K562 (cell line): ENCODE results near the gene KDF1. TPM values are rescaled to one million over a fixed set of nuclear protein-coding genes. Genes with fewer than 3 reads are reported as not detected.

Experiments
- ATAC-seq: fragments of 200-7000 bp; cut with Tn5 transposase; 3 replicates; pipeline ENCODE4 v1.9.1; 2020; ENCODE audit warnings: moderate library complexity
- BruUV-seq: library from RNA; stranded (reverse); fragments of 400-500 nt; replicated peaks from 2 replicates; lab custom pipeline; 2021; lab: Mats Ljungman, UMichigan
- CTCF ChIA-PET: fragments of 300-600 bp; formaldehyde crosslinking; extraction: SDS; loops from one replicate; lab custom pipeline; 2021; ENCODE audit warnings: low intra/inter-chr PET ratio; lab: Yijun Ruan, JAX
- POLR2A ChIA-PET: fragments of 300-600, 350-650 bp; sonication (Branson Sonifier 250); formaldehyde crosslinking; extraction: SDS; loops from one replicate; lab custom pipeline; 2021; ENCODE audit warnings: antibody characterized with exemption, inconsistent platforms; lab: Yijun Ruan, JAX
- DNase-seq, 4 experiments: peaks; one replicate each; pipeline versions ENCODE4 v3.0.0 to v3.0.0-alpha.2; 2011 to 2018; ENCODE audit warnings: low spot score in 3 of 4, mixed read lengths in 3 of 4; ENCODE audit errors: extremely low read depth in 1 of 4
- FAIRE-seq: peaks from 2 replicates; lab custom pipeline; 2011; peaks lifted over from hg19 to GRCh38; lab: Jason Lieb, UNC
- H2AFZ ChIP-seq: 2 replicates; pipeline ENCODE4 v1.6.0; 2011; ENCODE audit warnings: low read depth, low read length, control low read depth, inconsistent platforms
- H3K27ac ChIP-seq: fragments of 200-600 bp; 3 replicates; pipeline ENCODE4 v1.8.0; 2011; ENCODE audit warnings: low read depth, mild to moderate bottlenecking, control low read depth, inconsistent platforms, low read length, moderate library complexity, mixed read lengths; ENCODE audit errors: extremely low read depth
- H3K27me3 ChIP-seq, 2 experiments: fragments of 300-600 bp in 1 of 2; 2 replicates in 1 of 2; 3 replicates in 1 of 2; pipeline versions ENCODE4 v1.6.0 to v1.8.0; 2011; ENCODE audit warnings: inconsistent platforms in 2 of 2, low read length in 2 of 2, mild to moderate bottlenecking in 1 of 2, mixed read lengths in 1 of 2, moderate library complexity in 1 of 2; ENCODE audit not compliant: control insufficient read depth in 2 of 2, insufficient read depth in 2 of 2
- H3K36me3 ChIP-seq: fragments of 300-600 bp; 3 replicates; pipeline ENCODE4 v1.8.0; 2011; ENCODE audit warnings: mild to moderate bottlenecking, low read length, inconsistent platforms; ENCODE audit not compliant: control insufficient read depth, insufficient read depth
- H3K4me1 ChIP-seq, 2 experiments: fragments of 200-600 bp in 1 of 2; replicated peaks in 1 of 2; 2 replicates in 1 of 2; 3 replicates in 1 of 2; pipeline versions ENCODE4 v1.5.1 to v1.8.0; 2011; ENCODE audit warnings: inconsistent platforms in 2 of 2, low read length in 2 of 2, mild to moderate bottlenecking in 1 of 2, mixed read lengths in 1 of 2, moderate library complexity in 1 of 2; ENCODE audit not compliant: control insufficient read depth in 2 of 2, insufficient read depth in 2 of 2
- H3K4me2 ChIP-seq: 2 replicates; pipeline ENCODE4 v1.6.1; 2011; ENCODE audit warnings: low read length, control low read depth, inconsistent platforms, mixed read lengths; ENCODE audit not compliant: insufficient read depth
- H3K4me3 ChIP-seq: fragments of 200-600 bp; sonication (generic), shearing (Covaris generic); 2 replicates; pipeline ENCODE4 v1.5.1; 2016; ENCODE audit warnings: control low read depth, inconsistent platforms
- H3K79me2 ChIP-seq: fragments of 200-600 bp; 3 replicates; pipeline ENCODE4 v1.8.0; 2011; ENCODE audit warnings: low read length, inconsistent platforms; ENCODE audit not compliant: control insufficient read depth, insufficient read depth
- H3K9ac ChIP-seq, 2 experiments: 2 replicates each; pipeline versions ENCODE4 v1.6.0 to v1.6.1; 2011; ENCODE audit warnings: low read depth in 2 of 2, low read length in 2 of 2, control low read depth in 1 of 2, inconsistent platforms in 1 of 2, mild to moderate bottlenecking in 1 of 2, mixed read lengths in 1 of 2; ENCODE audit not compliant: insufficient read depth in 1 of 2
- H3K9me1 ChIP-seq: one replicate; pipeline ENCODE4 v1.6.0; 2011; ENCODE audit warnings: inconsistent platforms, mild to moderate bottlenecking, low read length, moderate library complexity; ENCODE audit not compliant: control insufficient read depth, insufficient read depth
- H3K9me3 ChIP-seq: replicated peaks from 2 replicates; pipeline ENCODE4 v1.5.1; 2011; ENCODE audit warnings: low read depth, low read length, inconsistent platforms; ENCODE audit not compliant: control insufficient read depth, insufficient read depth
- H4K20me1 ChIP-seq: replicated peaks from 2 replicates; pipeline ENCODE4 v1.6.1; 2011; ENCODE audit warnings: low read length, inconsistent platforms, mixed read lengths; ENCODE audit not compliant: control insufficient read depth, insufficient read depth
- FUS ChIP-seq: fragments of 200-400 bp; formaldehyde crosslinking; optimal IDR thresholded peaks from 2 replicates; pipeline ENCODE3; 2017; ENCODE audit warnings: low read depth, low read length
- HDGF ChIP-seq: fragments of 450-650 bp; IDR thresholded peaks from 2 replicates; pipeline ENCODE4 v1.6.1; 2016
- HNRNPUL1 ChIP-seq: fragments of 200-400 bp; formaldehyde crosslinking; IDR thresholded peaks from 2 replicates; pipeline ENCODE4 v1.6.1; 2017; ENCODE audit warnings: low read length
- L3MBTL2 ChIP-seq: fragments of 450-650 bp; IDR thresholded peaks from 2 replicates; pipeline ENCODE4 v1.6.1; 2016; ENCODE audit warnings: mild to moderate bottlenecking, moderate library complexity
- MAZ ChIP-seq, 2 experiments: fragments of 450-650 bp in 1 of 2; sonication (generic) in 1 of 2; formaldehyde crosslinking; IDR thresholded peaks in 1 of 2; conservative IDR thresholded peaks in 1 of 2; 2 replicates each; pipeline versions ENCODE4 v1.4.0 to v1.5.0; 2020; ENCODE audit warnings: mild to moderate bottlenecking in 1 of 2, missing genetic modification reagents in 1 of 2
- SMARCC2 ChIP-seq: fragments of 450-650 bp; IDR thresholded peaks from 2 replicates; pipeline ENCODE4 v1.6.1; 2017; ENCODE audit warnings: antibody characterized with exemption, moderate library complexity, mild to moderate bottlenecking, low read depth
- SMC3 ChIP-seq: conservative IDR thresholded peaks from 2 replicates; pipeline ENCODE4 v1.6.1; 2011; ENCODE audit warnings: low read depth, low read length, improper control_type of control experiment; ENCODE audit not compliant: insufficient read depth
- WHSC1 ChIP-seq: IDR thresholded peaks from one replicate; pipeline ENCODE4 v1.6.1; 2012; ENCODE audit warnings: low read length, control low read depth, inconsistent platforms
- ZNF217 ChIP-seq: sonication (generic); formaldehyde crosslinking; IDR thresholded peaks from 2 replicates; pipeline ENCODE4 v1.8.0; 2022; ENCODE audit warnings: mild to moderate bottlenecking, missing genetic modification reagents
- ZNF23 ChIP-seq: fragments of 250-450 bp; sonication (Bioruptor Pico); IDR thresholded peaks from 2 replicates; pipeline ENCODE4 v1.4.0; 2020; ENCODE audit warnings: mild to moderate bottlenecking
- ZSCAN29 ChIP-seq: fragments of 450-650 bp; IDR thresholded peaks from 2 replicates; pipeline ENCODE4 v1.6.1; 2017
- WGBS: fragments of 100-300 bp; shearing (Covaris generic); methylation state at CpG from one replicate; pipeline ENCODE4 v1.1.6; 2016; ENCODE audit warnings: low coverage, mixed read lengths; ENCODE audit not compliant: insufficient coverage; ENCODE audit errors: missing lambda C conversion rate; 5-methylcytosine and 5-hydroxymethylcytosine counted together
- in situ Hi-C: fragments of 300-500 bp; cut with MboI; formaldehyde crosslinking; loops from 4 replicates; pipeline ENCODE4 v1.15.0; 2018; ENCODE audit warnings: inconsistent platforms, mixed read lengths
- intact Hi-C: fragments of 100-400 bp; cut with micrococcal nuclease; formaldehyde crosslinking; loops from 2 replicates; pipeline ENCODE4 v1.14.2; 2022
- polyA plus RNA-seq, 8 experiments: library from polyadenylated mRNA; depleted of rRNA in 4 of 8; stranded (reverse) in 5 of 8; unstranded in 3 of 8; fragments of >200 nt; fragmentation: Nextera tagmentation in 2 of 8; fragmentation: Illumina TruSeq in 1 of 8; extraction: Ambion mirVana in 2 of 8; extraction: Trizol in 1 of 8; gene quantifications; 2 replicates each; pipeline versions ENCODE4 v1.2.1 to v1.2.3, GENCODE V29; 2011 to 2014; ENCODE audit warnings: inconsistent platforms in 1 of 8, missing spikeins in 1 of 8
- total RNA-seq, 7 experiments: library from RNA; depleted of rRNA in 6 of 7; stranded (reverse); fragments of >200 nt in 6 of 7; fragmentation: Illumina TruSeq in 2 of 7; extraction: Trizol in 2 of 7; gene quantifications; 2 replicates each; pipeline versions ENCODE4 v1.2.1 to v1.2.3, GENCODE V29; 2011 to 2021; ENCODE audit warnings: low replicate concordance in 1 of 7
- TF ChIP-seq, protein P1 (sequence below): fragments of 250-450 bp; sonication (Bioruptor Pico); IDR thresholded peaks from 2 replicates; pipeline ENCODE4 v1.4.0; 2020; ENCODE audit warnings: mild to moderate bottlenecking, moderate library complexity, borderline replicate concordance

The KDF1 gene
- total and polyA plus RNA-seq, 9 of the 15 experiments (the other 6 are each of a cell fraction or from before 2014, with no cell fraction given) = 0.38 to 1.9 (median 0.83) TPM

DNA sequence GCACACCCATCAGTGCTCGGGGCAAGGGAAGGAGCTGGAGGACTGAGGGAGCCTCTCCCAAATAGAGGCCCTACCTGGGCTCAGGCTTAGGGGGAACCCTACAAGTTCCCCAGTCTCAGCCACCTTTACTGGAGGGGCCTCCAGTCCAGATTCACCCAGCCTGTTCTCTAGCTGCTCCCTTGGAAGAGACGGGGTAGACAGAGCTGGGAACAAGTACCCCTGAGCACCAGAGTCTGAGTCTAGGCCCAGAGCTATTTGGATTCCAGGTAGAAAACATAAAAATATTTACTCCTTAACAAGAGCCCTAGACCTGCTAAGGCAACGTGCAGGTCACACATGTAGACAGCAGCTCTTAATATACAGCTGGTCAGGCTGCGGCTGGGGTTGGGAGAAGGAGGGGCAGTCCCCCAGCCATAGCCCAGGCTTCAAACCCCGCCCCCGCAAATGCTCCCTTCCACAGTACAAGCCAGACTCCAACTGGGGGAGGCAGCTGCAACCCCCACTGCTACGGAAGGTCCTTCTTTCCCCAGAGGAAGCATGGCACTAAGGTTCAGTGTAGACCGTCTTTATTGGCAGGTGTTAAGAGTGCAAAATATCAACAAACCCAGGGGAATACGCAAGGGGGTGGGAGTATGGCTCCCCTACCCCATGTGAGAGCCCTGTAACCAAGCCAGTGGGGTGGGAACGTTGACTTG, 44.4 kb upstream of the KDF1 start (continued):
- TF ChIP-seq, protein P1, sequence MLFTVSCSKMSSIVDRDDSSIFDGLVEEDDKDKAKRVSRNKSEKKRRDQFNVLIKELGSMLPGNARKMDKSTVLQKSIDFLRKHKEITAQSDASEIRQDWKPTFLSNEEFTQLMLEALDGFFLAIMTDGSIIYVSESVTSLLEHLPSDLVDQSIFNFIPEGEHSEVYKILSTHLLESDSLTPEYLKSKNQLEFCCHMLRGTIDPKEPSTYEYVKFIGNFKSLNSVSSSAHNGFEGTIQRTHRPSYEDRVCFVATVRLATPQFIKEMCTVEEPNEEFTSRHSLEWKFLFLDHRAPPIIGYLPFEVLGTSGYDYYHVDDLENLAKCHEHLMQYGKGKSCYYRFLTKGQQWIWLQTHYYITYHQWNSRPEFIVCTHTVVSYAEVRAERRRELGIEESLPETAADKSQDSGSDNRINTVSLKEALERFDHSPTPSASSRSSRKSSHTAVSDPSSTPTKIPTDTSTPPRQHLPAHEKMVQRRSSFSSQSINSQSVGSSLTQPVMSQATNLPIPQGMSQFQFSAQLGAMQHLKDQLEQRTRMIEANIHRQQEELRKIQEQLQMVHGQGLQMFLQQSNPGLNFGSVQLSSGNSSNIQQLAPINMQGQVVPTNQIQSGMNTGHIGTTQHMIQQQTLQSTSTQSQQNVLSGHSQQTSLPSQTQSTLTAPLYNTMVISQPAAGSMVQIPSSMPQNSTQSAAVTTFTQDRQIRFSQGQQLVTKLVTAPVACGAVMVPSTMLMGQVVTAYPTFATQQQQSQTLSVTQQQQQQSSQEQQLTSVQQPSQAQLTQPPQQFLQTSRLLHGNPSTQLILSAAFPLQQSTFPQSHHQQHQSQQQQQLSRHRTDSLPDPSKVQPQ (CRISPR knock-in tag) = no peak
- TF ChIP-seq HDGF = 0 out of 2 replicates have a peak, but pooled peaks have one; percentile 44
- no peak for TF ChIP-seq FUS
- TF ChIP-seq MAZ (CRISPR knock-in tag; conservative IDR thresholded peaks at IDR 0.05 in 1 of 2, IDR thresholded peaks at IDR 0.05 in 1 of 2) = 0 out of 4 replicates have a peak, but pooled peaks of 1 of the 2 experiments have one; percentile 23

DNA sequence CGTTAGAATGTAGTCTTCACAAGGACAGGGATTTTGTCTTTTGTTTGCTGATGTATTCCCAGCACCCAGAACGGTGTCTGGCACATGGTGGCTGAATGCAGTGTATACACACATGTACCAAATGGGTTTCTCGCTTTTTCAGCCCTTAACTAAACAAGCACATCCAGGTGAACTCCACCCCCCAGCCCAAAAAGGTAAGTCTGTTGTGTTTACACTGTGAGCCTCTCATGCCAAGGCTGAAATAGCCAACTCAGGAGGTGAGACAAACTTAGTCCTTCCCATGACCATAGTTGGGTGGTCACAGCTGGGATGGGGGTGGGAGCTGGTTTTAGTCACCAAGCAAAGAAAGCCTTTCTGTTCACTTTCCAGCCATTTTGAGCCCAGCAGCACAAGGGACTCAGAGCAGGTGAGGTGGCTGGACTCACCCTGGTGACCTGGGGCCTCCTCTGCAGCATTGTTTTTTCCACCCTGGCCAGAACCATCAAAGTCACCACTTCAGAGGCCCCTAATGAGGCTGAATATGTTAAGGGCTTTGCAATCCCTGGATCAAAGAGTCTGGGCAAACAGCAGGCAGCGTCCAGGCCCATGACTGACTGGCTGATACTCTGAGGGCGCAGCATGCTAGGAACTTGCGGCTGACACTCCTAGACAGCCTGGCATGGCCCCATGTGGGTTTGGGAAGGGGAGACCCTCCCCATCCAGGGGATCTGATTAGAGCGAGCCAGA, 43.6 kb upstream of the KDF1 start:
- H3K9ac ChIP-seq = peak overlapping the region; percentile 16 to 68; a peak in 2 of 4 replicates
- 71% methylated on average over 7 of the region's 7 CpGs for WGBS
- H3K79me2 ChIP-seq = no peaks in the 10 kb centered on the region
- in situ Hi-C loops = no loop called here
- no TSS peak for BruUV-seq
- peak overlapping the region; percentile 25; the same call in 1 of the 2 replicates for H3K4me2 ChIP-seq
- peak overlapping the region; percentile 67; the same call in 1 of the 2 replicates for H2AFZ ChIP-seq
- H3K9me3 ChIP-seq = no peaks in the 10 kb centered on the region
- TF ChIP-seq SMARCC2 (no peak), HNRNPUL1 (no peak), L3MBTL2 (no peak), ZNF217 (no peak), ZSCAN29 (no peak), ZNF23 (CRISPR knock-in tag) (no peak), WHSC1 (no peak), SMC3 (no peak)
- DNase-seq (no peak), ATAC-seq (no peak), FAIRE-seq (no peak)
- H3K27me3 ChIP-seq = no peaks in the 10 kb centered on the region
- ChIA-PET POLR2A (interaction anchor here (0.5 to 2.4 kb wide), 5 partner anchors 9 to 328 kb away, joined by 3 to 8 read pairs (median 4); partner anchors contain the start of gene TENT5B), CTCF (no interaction called here)
- no peak overlapping the region for H3K4me3 ChIP-seq
- no peaks in the 10 kb centered on the region for H3K36me3 ChIP-seq
- H3K4me1 ChIP-seq = peaks cover 18 to 29% of the 10 kb centered on the region in 2 experiments
- no peaks in the 10 kb centered on the region for H3K9me1 ChIP-seq
- no peaks in the 10 kb centered on the region for H4K20me1 ChIP-seq
- intact Hi-C loops = no loop called here
- H3K27ac ChIP-seq = no peak overlapping the region
